Measurements from ENCODE around the gene PI4KA.
"Not testable (repeated sequence)": the region's sequence is repeated elsewhere in the genome, so short reads cannot be mapped to it uniquely, and the experiment has no call there.

DNA sequence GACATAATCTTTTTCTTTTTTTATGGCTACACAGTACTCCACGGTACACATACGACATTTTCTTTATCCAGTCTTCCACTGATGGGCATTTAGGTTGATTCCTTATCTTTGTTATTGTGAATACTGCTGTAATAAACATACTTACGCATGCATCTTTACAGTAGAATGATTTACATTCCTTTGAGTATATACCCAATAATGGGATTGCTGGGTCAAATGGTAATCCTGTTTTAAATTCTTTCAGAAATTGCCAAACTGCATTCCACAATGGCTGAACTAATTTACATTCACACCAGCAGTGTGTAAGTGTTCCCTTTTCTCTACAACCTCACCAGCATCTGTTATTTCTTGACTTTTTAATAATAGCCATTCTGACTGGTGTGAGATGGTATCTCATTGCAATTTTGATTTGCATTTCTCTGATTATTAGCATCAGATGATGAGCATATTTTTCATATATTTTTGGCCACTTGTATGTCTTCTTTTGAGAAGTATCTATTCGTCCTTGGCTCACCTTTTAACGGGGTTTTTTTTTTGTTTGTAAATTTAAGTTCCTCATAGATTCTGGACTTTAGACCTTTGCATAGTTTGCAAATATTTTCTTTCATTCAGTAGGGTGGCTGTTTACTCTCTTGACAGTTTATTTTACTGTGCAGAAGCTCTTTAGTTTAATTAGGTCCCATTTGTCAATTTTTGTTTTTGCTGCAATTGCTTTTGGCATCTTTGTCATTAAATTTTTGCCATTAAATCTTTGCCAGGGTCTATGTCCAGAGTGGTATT lies 32.0 kb downstream of the PI4KA start:
- TF ChIP-seq CTCF (conservative IDR thresholded peaks at IDR 0.05 in 1 of 2, IDR thresholded peaks at IDR 0.05 in 1 of 2; ENCODE audit: extremely low read depth in 1 of 2, insufficient read depth in 1 of 2, low read depth in 1 of 2, low read length in 2 of 2); EZH2 (IDR thresholded peaks at IDR 0.05; ENCODE audit: borderline replicate concordance, low read length): not testable (repeated sequence)

Measured in mammary epithelial cell (primary cell).